AG08396 (cell line): ENCODE data around the gene PDSS1.

Experiments used
- DNase-seq: peaks from one replicate; pipeline ENCODE4 v3.0.0; 2012; ENCODE audit warnings: low spot score, mixed read lengths

The PDSS1 gene

GRCh38 chr10:26699631-26700030 is 2.1 kb downstream of the PDSS1 start:
- no peak for DNase-seq

- no peak for DNase-seq
Measured at GRCh38 chr10:26700884-26701630, 3.6 kb downstream of the PDSS1 start.

- no peak for DNase-seq
Measured at GRCh38 chr10:26703096-26703495, 5.6 kb downstream of the PDSS1 start.

- no peak for DNase-seq
Measured at GRCh38 chr10:26703974-26704373, 6.5 kb downstream of the PDSS1 start.

- no peak for DNase-seq
Measured at GRCh38 chr10:26706206-26706605, 8.7 kb downstream of the PDSS1 start.

- DNase-seq, result no peak
Measured at GRCh38 chr10:26706936-26707335, 9.4 kb downstream of the PDSS1 start.

- DNase-seq, result no peak
Measured at GRCh38 chr10:26711324-26711723, 13.8 kb downstream of the PDSS1 start.

- DNase-seq, result no peak
Measured at GRCh38 chr10:26714415-26715136, 17.1 kb downstream of the PDSS1 start.

- DNase-seq, result no peak
Measured at GRCh38 chr10:26715137-26715487, 17.6 kb downstream of the PDSS1 start.

- DNase-seq, result no peak
Measured at GRCh38 chr10:26717476-26717875, 20.0 kb downstream of the PDSS1 start.

GRCh38 chr10:26721561-26721960 is 24.1 kb downstream of the PDSS1 start:
- DNase-seq, result no peak

- no peak for DNase-seq
Measured at GRCh38 chr10:26723016-26723415, 25.5 kb downstream of the PDSS1 start.

- DNase-seq, result peak; percentile 60
Measured at GRCh38 chr10:26725837-26726727, 28.6 kb downstream of the PDSS1 start.

GRCh38 chr10:26727005-26727404 is 29.5 kb downstream of the PDSS1 start:
- DNase-seq, result no peak

GRCh38 chr10:26728957-26729356 is 31.5 kb downstream of the PDSS1 start:
- no peak for DNase-seq

- no peak for DNase-seq
Measured at GRCh38 chr10:26729395-26729794, 31.9 kb downstream of the PDSS1 start.

- DNase-seq, result no peak
Measured at GRCh38 chr10:26730552-26730951, 33.1 kb downstream of the PDSS1 start.

- DNase-seq, result no peak
Measured at GRCh38 chr10:26733750-26734568, 36.5 kb downstream of the PDSS1 start.

GRCh38 chr10:26735435-26735834 is 37.9 kb downstream of the PDSS1 start:
- no peak for DNase-seq

GRCh38 chr10:26737730-26738129 is 40.2 kb downstream of the PDSS1 start:
- DNase-seq, result no peak

GRCh38 chr10:26738301-26738911 is 40.9 kb downstream of the PDSS1 start:
- DNase-seq, result no peak
